ENCODE results near the gene CLEC16A. TPM values are rescaled to one million over a fixed set of nuclear protein-coding genes. Genes with fewer than 3 reads are reported as not detected.
A peak's percentile ranks its signal among the peaks of the same experiment; 100 is the strongest.

Gene CLEC16A
- total RNA-seq, 1 donor from 2014 or later: 58.1 TPM

- TF ChIP-seq CTCF (IDR thresholded peaks at IDR 0.05; ENCODE audit: unreplicated experiment): no peak
- no peak for DNase-seq (ENCODE audit: low spot score)
- no peaks in the 10 kb centered on the region for H3K9me3 Mint-ChIP-seq (ENCODE audit: unreplicated experiment)
- H3K27me3 Mint-ChIP-seq (ENCODE audit: unreplicated experiment): peaks cover 3% of the 10 kb centered on the region
- peaks cover 24% of the 10 kb centered on the region for H3K36me3 Mint-ChIP-seq (ENCODE audit: low read depth, unreplicated experiment)
- H3K27ac Mint-ChIP-seq (ENCODE audit: unreplicated experiment): no peak overlapping the region
- no peak overlapping the region for H3K4me3 Mint-ChIP-seq (ENCODE audit: unreplicated experiment)
- peaks cover 17% of the 10 kb centered on the region for H3K4me1 Mint-ChIP-seq (ENCODE audit: unreplicated experiment)
Measured at GRCh38 chr16:10983159-10983558, 38.8 kb downstream of the CLEC16A start.

GRCh38 chr16:10984509-10984908, 40.1 kb downstream of the CLEC16A start:
- Mint-ChIP-seq H3K27ac (ENCODE audit: unreplicated experiment) (no peak overlapping the region), H3K4me1 (ENCODE audit: unreplicated experiment) (peaks cover 3% of the 10 kb centered on the region), H3K4me3 (ENCODE audit: unreplicated experiment) (no peak overlapping the region), H3K36me3 (ENCODE audit: low read depth, unreplicated experiment) (peaks cover 29% of the 10 kb centered on the region), H3K27me3 (ENCODE audit: unreplicated experiment) (peaks cover 1% of the 10 kb centered on the region), H3K9me3 (ENCODE audit: unreplicated experiment) (no peaks in the 10 kb centered on the region)
- no peak for TF ChIP-seq CTCF (IDR thresholded peaks at IDR 0.05; ENCODE audit: unreplicated experiment)
- no peak for DNase-seq (ENCODE audit: low spot score)

- H3K36me3 Mint-ChIP-seq (ENCODE audit: low read depth, unreplicated experiment): peaks cover 44% of the 10 kb centered on the region
- no peak for TF ChIP-seq CTCF (IDR thresholded peaks at IDR 0.05; ENCODE audit: unreplicated experiment)
- H3K9me3 Mint-ChIP-seq (ENCODE audit: unreplicated experiment): no peaks in the 10 kb centered on the region
Measured at GRCh38 chr16:10987361-10988163, 43.2 kb downstream of the CLEC16A start.

GRCh38 chr16:10988164-10988803, 43.9 kb downstream of the CLEC16A start:
- peak; percentile 66 for TF ChIP-seq CTCF (IDR thresholded peaks at IDR 0.05; ENCODE audit: unreplicated experiment)
- DNase-seq (ENCODE audit: low spot score): peak; percentile 33
- no peaks in the 10 kb centered on the region for H3K4me1 Mint-ChIP-seq (ENCODE audit: unreplicated experiment)
- no peaks in the 10 kb centered on the region for H3K9me3 Mint-ChIP-seq (ENCODE audit: unreplicated experiment)
- no peaks in the 10 kb centered on the region for H3K27me3 Mint-ChIP-seq (ENCODE audit: unreplicated experiment)
- peaks cover 48% of the 10 kb centered on the region for H3K36me3 Mint-ChIP-seq (ENCODE audit: low read depth, unreplicated experiment)
- no peak overlapping the region for H3K27ac Mint-ChIP-seq (ENCODE audit: unreplicated experiment)
- H3K4me3 Mint-ChIP-seq (ENCODE audit: unreplicated experiment): no peak overlapping the region

More at GRCh38 chr16:10987361-10988163, 43.2 kb downstream of the CLEC16A start:
- no peak for DNase-seq (ENCODE audit: low spot score)
- H3K4me3 Mint-ChIP-seq (ENCODE audit: unreplicated experiment): no peak overlapping the region
- no peak overlapping the region for H3K27ac Mint-ChIP-seq (ENCODE audit: unreplicated experiment)
- no peaks in the 10 kb centered on the region for H3K27me3 Mint-ChIP-seq (ENCODE audit: unreplicated experiment)
- H3K4me1 Mint-ChIP-seq (ENCODE audit: unreplicated experiment): no peaks in the 10 kb centered on the region

GRCh38 chr16:10988879-10989278, 44.5 kb downstream of the CLEC16A start:
- Mint-ChIP-seq H3K9me3 (ENCODE audit: unreplicated experiment) (no peaks in the 10 kb centered on the region), H3K27ac (ENCODE audit: unreplicated experiment) (no peak overlapping the region), H3K4me1 (ENCODE audit: unreplicated experiment) (no peaks in the 10 kb centered on the region), H3K4me3 (ENCODE audit: unreplicated experiment) (no peak overlapping the region), H3K36me3 (ENCODE audit: low read depth, unreplicated experiment) (peaks cover 45% of the 10 kb centered on the region), H3K27me3 (ENCODE audit: unreplicated experiment) (no peaks in the 10 kb centered on the region)
- DNase-seq (ENCODE audit: low spot score): no peak
- TF ChIP-seq CTCF (IDR thresholded peaks at IDR 0.05; ENCODE audit: unreplicated experiment): no peak
